OCI-LY3 (cell line): ENCODE measurements around the gene STMP1.

Experiments
- H2AFZ ChIP-seq: fragments of 200-600, 300-600 bp; shearing (Covaris generic); 2 replicates; pipeline ENCODE4 v1.6.0; 2014; ENCODE audit warnings: antibody characterized with exemption, low read depth, low read length
- H3K27ac ChIP-seq: fragments of 200-600, 300-600 bp; sonication (generic); 2 replicates; pipeline ENCODE4 v1.5.1; 2014; ENCODE audit warnings: mild to moderate bottlenecking, low read length, moderate library complexity, mixed read lengths
- H3K27me3 ChIP-seq: fragments of 200-600, 300-600 bp; sonication (generic); 2 replicates; pipeline ENCODE4 v1.6.1; 2014; ENCODE audit warnings: low read depth, low read length, mixed read lengths
- H3K36me3 ChIP-seq: fragments of 200-600, 300-600 bp; sonication (generic); replicated peaks from 2 replicates; pipeline ENCODE3; 2014; ENCODE audit warnings: low read depth, low read length, mixed read lengths
- H3K4me1 ChIP-seq: fragments of 300-600, 200-600 bp; sonication (generic); 2 replicates; pipeline ENCODE4 v1.6.1; 2014; ENCODE audit warnings: low read length, mixed read lengths
- H3K4me2 ChIP-seq: fragments of 200-600, 300-600 bp; sonication (generic); 2 replicates; pipeline ENCODE4 v1.6.1; 2014; ENCODE audit warnings: low read length, mixed read lengths
- H3K4me3 ChIP-seq: fragments of 300-600, 200-600 bp; sonication (generic); 2 replicates; pipeline ENCODE4 v1.5.1; 2014; ENCODE audit warnings: antibody characterized with exemption, mild to moderate bottlenecking, low read length, moderate library complexity
- H3K79me2 ChIP-seq: fragments of 300-600, 200-600 bp; shearing (Covaris generic); 2 replicates; pipeline ENCODE4 v1.6.1; 2014; ENCODE audit warnings: mild to moderate bottlenecking, low read length, mixed read lengths
- H3K9ac ChIP-seq: fragments of 300-600, 200-600 bp; shearing (Covaris generic); 2 replicates; pipeline ENCODE4 v1.6.0; 2014; ENCODE audit warnings: mild to moderate bottlenecking, low read length, moderate library complexity
- H3K9me3 ChIP-seq: fragments of 200-600, 300-600 bp; shearing (Covaris generic); 2 replicates; pipeline ENCODE4 v1.6.1; 2014; ENCODE audit warnings: low read length, mixed read lengths; ENCODE audit not compliant: insufficient read depth
- H4K20me1 ChIP-seq: fragments of 200-600, 300-600 bp; sonication (generic); 2 replicates; pipeline ENCODE4 v1.6.1; 2016; ENCODE audit warnings: low read length, mixed read lengths; ENCODE audit not compliant: insufficient read depth
- EZH2phosphoT487 ChIP-seq: fragments of 200-600 bp; shearing (Covaris generic); IDR thresholded peaks from 2 replicates; pipeline ENCODE4 v1.6.1; 2018; ENCODE audit warnings: antibody characterized with exemption, mixed run types, low read depth
- TF ChIP-seq, protein P1 (sequence below): fragments of 200-600, 300-600 bp; sonication (generic); IDR thresholded peaks from 2 replicates; pipeline ENCODE4 v1.5.1; 2014; ENCODE audit warnings: antibody characterized with exemption, low read length, low read depth

STMP1 gene

DNA sequence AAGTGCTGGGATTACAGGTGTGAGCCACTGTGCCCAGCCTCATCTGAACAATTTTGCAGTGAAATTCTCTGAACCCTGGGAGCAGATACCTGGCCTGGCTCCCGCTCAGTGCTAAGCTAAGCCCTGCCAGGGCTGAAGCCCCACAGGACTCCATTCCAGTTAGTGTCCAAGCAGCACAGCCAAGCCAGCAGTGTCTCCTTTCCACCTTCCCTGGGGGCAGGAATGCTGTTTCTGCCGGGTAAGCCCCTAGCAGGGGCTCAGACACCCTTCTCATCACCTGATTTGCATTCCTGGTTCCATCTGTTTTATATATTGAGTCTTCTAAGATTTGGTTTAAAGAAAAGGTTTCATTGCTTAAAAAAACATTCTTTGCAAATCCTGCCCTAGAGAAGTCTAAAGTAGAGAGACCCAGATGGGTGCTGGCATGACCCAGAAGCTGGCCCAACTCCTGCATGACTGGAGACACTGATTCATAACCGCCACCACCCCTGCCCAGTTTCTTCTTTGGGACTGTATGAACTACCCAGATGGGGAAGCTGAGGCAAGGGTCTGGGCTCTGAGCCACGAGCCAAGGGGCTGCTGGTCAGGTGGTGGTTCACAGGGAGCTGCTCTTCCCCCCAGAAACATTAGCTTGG, 51.6 kb downstream of the STMP1 start:
- Histone ChIP-seq H3K4me3 (no peak overlapping the region), H3K36me3 (no peaks in the 10 kb centered on the region), H2AFZ (no peak overlapping the region), H3K4me1 (peaks cover 8% of the 10 kb centered on the region), H3K27ac (no peak overlapping the region), H3K27me3 (no peaks in the 10 kb centered on the region; the same call in 1 of the 2 replicates), H4K20me1 (no peaks in the 10 kb centered on the region), H3K4me2 (no peak overlapping the region), H3K79me2 (no peaks in the 10 kb centered on the region), H3K9ac (no peak overlapping the region), H3K9me3 (no peaks in the 10 kb centered on the region)
- no peak for TF ChIP-seq EZH2phosphoT487
- TF ChIP-seq, protein P1, sequence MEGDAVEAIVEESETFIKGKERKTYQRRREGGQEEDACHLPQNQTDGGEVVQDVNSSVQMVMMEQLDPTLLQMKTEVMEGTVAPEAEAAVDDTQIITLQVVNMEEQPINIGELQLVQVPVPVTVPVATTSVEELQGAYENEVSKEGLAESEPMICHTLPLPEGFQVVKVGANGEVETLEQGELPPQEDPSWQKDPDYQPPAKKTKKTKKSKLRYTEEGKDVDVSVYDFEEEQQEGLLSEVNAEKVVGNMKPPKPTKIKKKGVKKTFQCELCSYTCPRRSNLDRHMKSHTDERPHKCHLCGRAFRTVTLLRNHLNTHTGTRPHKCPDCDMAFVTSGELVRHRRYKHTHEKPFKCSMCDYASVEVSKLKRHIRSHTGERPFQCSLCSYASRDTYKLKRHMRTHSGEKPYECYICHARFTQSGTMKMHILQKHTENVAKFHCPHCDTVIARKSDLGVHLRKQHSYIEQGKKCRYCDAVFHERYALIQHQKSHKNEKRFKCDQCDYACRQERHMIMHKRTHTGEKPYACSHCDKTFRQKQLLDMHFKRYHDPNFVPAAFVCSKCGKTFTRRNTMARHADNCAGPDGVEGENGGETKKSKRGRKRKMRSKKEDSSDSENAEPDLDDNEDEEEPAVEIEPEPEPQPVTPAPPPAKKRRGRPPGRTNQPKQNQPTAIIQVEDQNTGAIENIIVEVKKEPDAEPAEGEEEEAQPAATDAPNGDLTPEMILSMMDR, result no peak

DNA sequence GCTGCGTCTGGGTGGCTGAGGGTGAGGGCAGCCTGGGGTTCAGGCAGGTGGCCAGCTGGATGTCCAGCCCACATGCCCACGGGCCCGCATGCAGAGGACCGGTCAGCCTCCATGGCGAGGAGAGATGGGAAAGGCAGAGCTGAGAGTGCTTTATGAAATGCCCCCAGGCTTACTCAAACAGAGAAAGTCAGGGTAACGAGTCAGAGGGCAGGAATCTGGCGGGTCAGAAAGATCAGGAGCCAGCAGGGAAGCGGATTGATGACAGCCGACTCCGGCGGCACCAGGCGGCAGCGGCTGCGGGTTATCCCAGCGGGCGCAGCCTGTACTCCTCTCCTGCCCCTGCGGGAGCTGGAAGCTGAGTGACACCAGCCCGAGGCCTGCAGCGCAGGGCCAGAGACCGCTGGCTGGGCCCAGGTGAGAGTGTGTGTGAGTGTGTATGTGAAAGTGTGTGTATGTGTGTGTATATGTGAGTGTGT, 52.3 kb downstream of the STMP1 start:
- Histone ChIP-seq H3K4me1 (peaks cover 8% of the 10 kb centered on the region), H3K9me3 (no peaks in the 10 kb centered on the region), H3K9ac (no peak overlapping the region), H3K79me2 (no peaks in the 10 kb centered on the region), H2AFZ (no peak overlapping the region), H3K4me3 (no peak overlapping the region), H3K4me2 (no peak overlapping the region), H3K27me3 (no peaks in the 10 kb centered on the region; the same call in 1 of the 2 replicates), H3K27ac (no peak overlapping the region), H4K20me1 (no peaks in the 10 kb centered on the region), H3K36me3 (no peaks in the 10 kb centered on the region)
- TF ChIP-seq, protein P1, result no peak
- TF ChIP-seq EZH2phosphoT487, result no peak

DNA sequence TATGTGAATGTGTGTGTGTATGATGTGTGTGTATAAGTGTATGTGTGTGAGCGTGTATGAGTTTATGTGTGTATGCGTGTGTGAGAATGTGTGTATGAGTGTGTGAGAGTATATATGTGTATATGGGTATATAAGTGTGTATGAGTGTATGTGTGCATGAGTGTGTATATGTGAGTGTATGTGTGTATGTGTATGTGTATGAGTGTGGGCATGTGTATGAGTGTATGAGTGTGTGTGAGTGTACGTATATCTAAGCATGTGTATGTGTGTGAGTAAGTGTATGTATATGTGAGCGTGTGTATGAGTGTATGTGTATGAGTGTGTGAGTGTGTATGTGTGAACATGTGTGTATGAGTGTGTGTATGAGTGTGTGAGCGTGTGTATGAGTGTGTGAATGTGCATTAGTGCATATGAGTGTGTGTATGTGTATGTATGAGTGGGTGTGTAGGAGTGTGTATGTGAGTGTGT, 52.8 kb downstream of the STMP1 start:
- H4K20me1 ChIP-seq, result no peaks in the 10 kb centered on the region
- H3K9me3 ChIP-seq, result no peaks in the 10 kb centered on the region
- no peaks in the 10 kb centered on the region; the same call in 1 of the 2 replicates for H3K27me3 ChIP-seq
- no peak overlapping the region for H3K27ac ChIP-seq
- H3K4me2 ChIP-seq, result no peak overlapping the region
- no peak for TF ChIP-seq EZH2phosphoT487
- no peaks in the 10 kb centered on the region for H3K36me3 ChIP-seq
- no peak overlapping the region for H3K9ac ChIP-seq
- H3K4me1 ChIP-seq, result peaks cover 8% of the 10 kb centered on the region
- H3K79me2 ChIP-seq, result no peaks in the 10 kb centered on the region
- no peak overlapping the region for H3K4me3 ChIP-seq
- no peak overlapping the region for H2AFZ ChIP-seq

DNA sequence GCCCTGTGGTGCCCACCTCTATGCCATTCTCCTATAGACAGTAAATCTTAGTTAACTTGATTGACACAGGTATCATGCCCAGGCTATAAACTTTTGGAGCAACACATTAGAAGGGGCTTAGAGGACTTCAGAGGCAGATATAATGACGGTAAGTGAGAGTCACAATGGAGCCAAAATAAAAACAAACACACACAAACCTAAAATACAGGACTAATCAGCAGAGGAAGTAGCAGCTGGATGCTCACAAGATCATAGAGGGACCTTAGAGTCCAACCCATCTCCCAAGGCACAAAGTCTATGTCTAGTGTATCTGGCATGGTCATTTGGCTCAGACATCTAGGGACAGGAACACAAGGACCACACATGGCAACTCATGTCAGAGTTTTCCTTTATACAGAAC, 53.4 kb downstream of the STMP1 start:
- H4K20me1 ChIP-seq, result no peaks in the 10 kb centered on the region
- H3K27ac ChIP-seq, result no peak overlapping the region
- H3K4me2 ChIP-seq, result no peak overlapping the region
- no peaks in the 10 kb centered on the region for H3K36me3 ChIP-seq
- TF ChIP-seq, protein P1, result no peak
- TF ChIP-seq EZH2phosphoT487, result no peak
- no peak overlapping the region for H3K4me3 ChIP-seq
- H3K27me3 ChIP-seq, result no peaks in the 10 kb centered on the region; the same call in 1 of the 2 replicates
- no peak overlapping the region for H3K9ac ChIP-seq
- no peaks in the 10 kb centered on the region for H3K9me3 ChIP-seq
- H3K4me1 ChIP-seq, result peaks cover 8% of the 10 kb centered on the region
- H3K79me2 ChIP-seq, result no peaks in the 10 kb centered on the region
- H2AFZ ChIP-seq, result no peak overlapping the region
